Measurements from ENCODE around the gene IL15.
"Not testable (repeated sequence)": the region's sequence is repeated elsewhere in the genome, so short reads cannot be mapped to it uniquely, and the experiment has no call there.

Gene IL15

GRCh38 chr4:141731481-141731880 is 95.1 kb downstream of the IL15 start:
- Mint-ChIP-seq H3K4me1 (no peaks in the 10 kb centered on the region), H3K27me3 (no peaks in the 10 kb centered on the region), H3K36me3 (peaks cover 32% of the 10 kb centered on the region), H3K4me3 (no peak overlapping the region), H3K9me3 (peaks cover 5% of the 10 kb centered on the region), H3K27ac (no peak overlapping the region)
- ATAC-seq (ENCODE audit: low read depth), result no peak
- DNase-seq (ENCODE audit: low spot score in 2 of 2), result no peak

GRCh38 chr4:141739636-141740035 is 103.3 kb downstream of the IL15 start:
- H3K27me3 Mint-ChIP-seq, result no peaks in the 10 kb centered on the region
- H3K27ac Mint-ChIP-seq, result no peak overlapping the region
- H3K9me3 Mint-ChIP-seq, result peaks cover 33% of the 10 kb centered on the region
- H3K36me3 Mint-ChIP-seq, result peaks cover 5% of the 10 kb centered on the region
- ATAC-seq (ENCODE audit: low read depth) (no peak), DNase-seq (ENCODE audit: low spot score in 2 of 2) (no peak)
- H3K4me1 Mint-ChIP-seq, result no peaks in the 10 kb centered on the region
- H3K4me3 Mint-ChIP-seq, result no peak overlapping the region

- Mint-ChIP-seq H3K27me3 (peaks cover 3% of the 10 kb centered on the region), H3K4me3 (no peak overlapping the region), H3K36me3 (no peaks in the 10 kb centered on the region), H3K4me1 (no peaks in the 10 kb centered on the region), H3K27ac (no peak overlapping the region), H3K9me3 (peaks cover 14% of the 10 kb centered on the region)
- ATAC-seq (ENCODE audit: low read depth) (no peak), DNase-seq (ENCODE audit: low spot score in 2 of 2) (no peak)
Observed at GRCh38 chr4:141746026-141746425, 109.6 kb downstream of the IL15 start.

- H3K4me1 Mint-ChIP-seq; H3K9me3 Mint-ChIP-seq; H3K27me3 Mint-ChIP-seq; ATAC-seq (ENCODE audit: low read depth); DNase-seq (ENCODE audit: low spot score in 2 of 2); H3K36me3 Mint-ChIP-seq; H3K27ac Mint-ChIP-seq; H3K4me3 Mint-ChIP-seq: not testable (repeated sequence)
Observed at GRCh38 chr4:141751806-141752205, 115.4 kb downstream of the IL15 start.

GRCh38 chr4:141757287-141757686 is 120.9 kb downstream of the IL15 start:
- Mint-ChIP-seq H3K9me3 (no peaks in the 10 kb centered on the region), H3K4me3 (no peak overlapping the region), H3K4me1 (no peaks in the 10 kb centered on the region), H3K27ac (no peak overlapping the region), H3K27me3 (peaks cover 1% of the 10 kb centered on the region), H3K36me3 (no peaks in the 10 kb centered on the region)
- no peak for ATAC-seq (ENCODE audit: low read depth)
- DNase-seq (ENCODE audit: low spot score in 2 of 2), result no peak

GRCh38 chr4:141759796-141760425 is 123.5 kb downstream of the IL15 start:
- Mint-ChIP-seq H3K36me3 (no peaks in the 10 kb centered on the region), H3K4me1 (no peaks in the 10 kb centered on the region), H3K27ac (no peak overlapping the region), H3K27me3 (peaks cover 4% of the 10 kb centered on the region), H3K4me3 (no peak overlapping the region), H3K9me3 (peaks cover under 1% of the 10 kb centered on the region)
- no peak for DNase-seq (ENCODE audit: low spot score in 2 of 2)
- ATAC-seq (ENCODE audit: low read depth), result no peak

- Mint-ChIP-seq H3K9me3 (peaks cover 5% of the 10 kb centered on the region), H3K4me1 (no peaks in the 10 kb centered on the region), H3K27me3 (peaks cover 4% of the 10 kb centered on the region), H3K27ac (no peak overlapping the region), H3K36me3 (no peaks in the 10 kb centered on the region), H3K4me3 (no peak overlapping the region)
- ATAC-seq (ENCODE audit: low read depth) (no peak), DNase-seq (ENCODE audit: low spot score in 2 of 2) (no peak)
Observed at GRCh38 chr4:141761926-141762325, 125.5 kb downstream of the IL15 start.

GRCh38 chr4:141763374-141763773 is 127.0 kb downstream of the IL15 start:
- ATAC-seq (ENCODE audit: low read depth) (no peak), DNase-seq (ENCODE audit: low spot score in 2 of 2) (no peak)
- Mint-ChIP-seq H3K36me3 (no peaks in the 10 kb centered on the region), H3K27ac (no peak overlapping the region), H3K9me3 (peaks cover 5% of the 10 kb centered on the region), H3K4me3 (no peak overlapping the region), H3K27me3 (peaks cover 4% of the 10 kb centered on the region), H3K4me1 (no peaks in the 10 kb centered on the region)

GRCh38 chr4:141768954-141769353 is 132.6 kb downstream of the IL15 start:
- ATAC-seq (ENCODE audit: low read depth) (no peak), DNase-seq (ENCODE audit: low spot score in 2 of 2) (no peak)
- H3K27me3 Mint-ChIP-seq, result peaks cover 2% of the 10 kb centered on the region
- no peak overlapping the region for H3K4me3 Mint-ChIP-seq
- H3K4me1 Mint-ChIP-seq, result peaks cover 7% of the 10 kb centered on the region
- H3K36me3 Mint-ChIP-seq, result peaks cover 2% of the 10 kb centered on the region
- H3K9me3 Mint-ChIP-seq, result peaks cover 6% of the 10 kb centered on the region
- H3K27ac Mint-ChIP-seq, result no peak overlapping the region

GRCh38 chr4:141771889-141772830 is 135.8 kb downstream of the IL15 start:
- H3K9me3 Mint-ChIP-seq, result peaks cover 1% of the 10 kb centered on the region
- peaks cover 7% of the 10 kb centered on the region for H3K4me1 Mint-ChIP-seq
- ATAC-seq (ENCODE audit: low read depth), result no peak
- DNase-seq (ENCODE audit: low spot score in 2 of 2), result no peak
- no peak overlapping the region for H3K4me3 Mint-ChIP-seq
- H3K27me3 Mint-ChIP-seq, result peaks cover 4% of the 10 kb centered on the region
- H3K36me3 Mint-ChIP-seq, result peaks cover 2% of the 10 kb centered on the region
- H3K27ac Mint-ChIP-seq, result no peak overlapping the region

GRCh38 chr4:141772838-141773237 is 136.5 kb downstream of the IL15 start:
- Mint-ChIP-seq H3K27me3 (peaks cover 4% of the 10 kb centered on the region), H3K9me3 (peaks cover 1% of the 10 kb centered on the region), H3K4me1 (peaks cover 7% of the 10 kb centered on the region), H3K27ac (no peak overlapping the region), H3K36me3 (peaks cover 2% of the 10 kb centered on the region), H3K4me3 (no peak overlapping the region)
- DNase-seq (ENCODE audit: low spot score in 2 of 2), result no peak
- ATAC-seq (ENCODE audit: low read depth), result no peak

GRCh38 chr4:141782205-141782604 is 145.8 kb downstream of the IL15 start:
- Mint-ChIP-seq H3K9me3 (peaks cover 2% of the 10 kb centered on the region), H3K27me3 (no peaks in the 10 kb centered on the region), H3K36me3 (no peaks in the 10 kb centered on the region), H3K27ac (no peak overlapping the region), H3K4me3 (no peak overlapping the region), H3K4me1 (no peaks in the 10 kb centered on the region)
- DNase-seq (ENCODE audit: low spot score in 2 of 2), result no peak
- ATAC-seq (ENCODE audit: low read depth), result no peak
